GM18873 (cell line): ENCODE measurements around the gene DGAT2.

Experiments used
- ATAC-seq: cut with Tn5 transposase; IDR thresholded peaks from one replicate; pipeline ENCODE4 v1.9.1; 2021; ENCODE audit warnings: mild to moderate bottlenecking, moderate library complexity, moderate number of reproducible peaks; ENCODE audit not compliant: unreplicated experiment, low FRiP score

DGAT2 gene

GRCh38 chr11:75777461-75778110 is 9.0 kb downstream of the DGAT2 start:
- ATAC-seq: no peak

DNA sequence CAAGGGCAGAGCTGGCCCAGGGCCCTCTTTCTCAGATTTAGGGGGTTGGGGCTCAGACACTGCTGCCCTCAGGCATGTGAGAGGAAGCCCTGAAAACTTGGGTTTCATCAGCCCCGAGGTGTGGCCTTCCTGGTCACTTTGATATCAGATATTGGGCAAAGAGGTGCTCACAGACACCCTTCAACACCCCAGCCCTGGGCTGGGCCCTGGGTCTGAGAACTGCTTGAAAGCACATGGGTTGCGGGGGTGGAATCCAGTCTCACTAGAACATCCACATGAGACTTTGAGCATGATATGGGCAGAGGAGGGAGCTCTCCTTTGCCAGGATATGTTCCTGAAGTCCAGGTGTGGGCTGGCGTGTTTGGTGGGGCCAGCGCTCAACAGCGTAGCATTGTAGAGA is 10.4 kb downstream of the DGAT2 start:
- no peak for ATAC-seq

- ATAC-seq: no peak
These were observed 11.4 kb downstream of the DGAT2 start for GRCh38 chr11:75779960-75780359.

- no peak for ATAC-seq
These were observed 12.3 kb downstream of the DGAT2 start for GRCh38 chr11:75780888-75781287.

- ATAC-seq: no peak
These were observed 12.7 kb downstream of the DGAT2 start for GRCh38 chr11:75781296-75781695.

GRCh38 chr11:75781831-75782230 is 13.3 kb downstream of the DGAT2 start:
- no peak for ATAC-seq

DNA sequence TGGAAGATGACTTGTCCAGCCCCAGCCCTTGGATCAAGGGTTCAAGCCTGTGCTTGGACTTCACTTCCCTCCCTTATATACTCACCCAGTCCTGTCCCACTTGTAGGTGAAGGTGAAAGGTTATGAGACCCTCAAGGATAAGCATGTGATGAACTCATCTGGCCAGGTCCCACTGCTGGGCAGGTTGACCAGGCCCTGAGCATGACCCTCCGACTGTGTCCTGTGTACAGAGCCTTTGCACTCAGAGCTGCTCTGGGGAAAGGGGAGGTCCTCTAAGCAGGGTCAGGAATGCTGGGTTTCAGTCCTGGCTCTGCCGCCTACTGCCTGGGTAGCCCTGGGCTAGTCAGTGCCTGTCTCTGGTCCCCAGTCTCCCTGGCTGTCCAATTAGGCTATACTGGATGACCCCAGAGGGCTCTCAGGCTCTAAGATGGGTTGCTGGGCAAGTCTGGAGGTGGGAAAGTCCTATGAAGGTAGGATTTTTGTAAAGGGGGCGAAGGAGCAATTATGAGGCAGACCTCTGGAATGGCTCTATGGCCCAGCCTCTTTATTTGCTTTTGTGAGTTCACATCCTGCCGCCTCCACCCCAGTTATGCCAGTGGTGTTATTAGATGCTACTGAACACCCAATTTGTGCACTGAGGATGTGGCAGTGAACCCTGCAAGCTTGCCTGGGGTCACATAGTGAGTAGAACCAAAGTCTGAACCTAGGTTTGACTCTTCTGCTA is 14.1 kb downstream of the DGAT2 start:
- no peak for ATAC-seq

- no peak for ATAC-seq
These were observed 15.0 kb downstream of the DGAT2 start for GRCh38 chr11:75783416-75784084.

DNA sequence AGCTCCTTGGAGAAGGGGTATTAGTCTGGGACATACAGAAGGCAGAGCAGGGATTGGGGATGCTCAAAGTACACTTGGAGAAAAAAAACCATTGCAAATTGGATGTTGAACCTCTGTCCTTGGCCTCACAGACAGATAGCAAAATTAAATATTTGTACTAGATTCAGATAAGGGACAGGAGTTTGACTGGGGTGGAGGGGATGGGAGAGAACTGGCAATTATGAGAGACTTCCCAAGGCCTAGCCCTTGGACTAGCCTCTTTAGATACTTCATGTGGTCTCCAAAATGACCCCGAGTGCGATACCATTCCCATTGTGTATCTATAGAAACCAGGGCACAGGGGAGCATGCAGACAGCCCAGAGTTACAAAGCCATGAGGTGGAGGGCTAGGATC is 15.5 kb downstream of the DGAT2 start:
- no peak for ATAC-seq

- no peak for ATAC-seq
These were observed 15.9 kb downstream of the DGAT2 start for GRCh38 chr11:75784506-75784905.

DNA sequence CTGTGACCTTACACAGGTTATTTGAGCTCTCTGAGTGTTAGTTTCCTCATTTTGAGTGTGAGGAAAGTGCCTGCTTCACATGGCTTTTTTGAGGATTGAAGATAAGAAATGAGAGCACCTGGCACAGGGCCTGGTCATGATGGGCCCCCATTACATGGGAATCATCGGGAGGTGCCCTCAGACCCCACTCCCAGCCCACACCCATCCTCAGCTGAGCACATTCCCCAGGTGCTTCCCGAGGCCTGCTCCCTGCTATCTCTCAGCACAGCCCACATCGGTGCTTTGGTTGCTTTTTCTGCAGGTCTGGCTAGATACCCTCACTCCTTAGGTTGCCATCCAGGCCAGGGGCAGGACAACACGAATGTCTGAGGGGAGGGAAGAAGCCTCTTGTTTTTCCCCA is 16.6 kb downstream of the DGAT2 start:
- ATAC-seq: no peak

DNA sequence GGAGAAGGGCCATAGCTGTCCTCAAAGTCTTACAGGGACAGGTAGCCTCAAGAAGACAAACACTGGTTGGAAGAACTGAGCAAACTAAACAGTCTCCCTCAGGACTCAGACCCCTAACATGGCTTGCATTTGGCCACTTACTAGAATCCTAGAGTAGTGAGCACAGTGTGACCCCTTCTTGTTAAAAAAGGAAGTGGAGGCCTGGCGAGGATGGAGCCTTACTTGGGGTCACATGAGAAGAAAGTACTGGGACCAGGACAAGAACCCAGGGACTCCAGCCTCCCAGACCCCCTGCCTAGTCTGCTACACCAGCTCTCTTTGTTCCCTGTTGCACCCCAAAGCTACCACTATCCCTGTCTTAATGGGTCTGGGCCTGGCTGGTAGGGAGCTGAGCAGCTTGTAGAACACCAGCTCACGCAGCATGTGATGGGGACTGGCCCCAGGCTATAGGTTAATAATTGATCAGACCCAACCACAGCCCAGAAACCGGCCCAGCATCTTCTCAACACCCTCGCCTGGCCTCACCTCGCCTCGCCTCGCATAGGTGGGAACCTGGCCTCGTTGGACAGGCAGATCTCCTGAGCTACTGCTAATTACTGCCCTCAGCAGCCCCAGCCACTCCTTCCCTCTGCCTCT is 17.6 kb downstream of the DGAT2 start:
- no peak for ATAC-seq

GRCh38 chr11:75789521-75789920 is 20.9 kb downstream of the DGAT2 start:
- no peak for ATAC-seq

DNA sequence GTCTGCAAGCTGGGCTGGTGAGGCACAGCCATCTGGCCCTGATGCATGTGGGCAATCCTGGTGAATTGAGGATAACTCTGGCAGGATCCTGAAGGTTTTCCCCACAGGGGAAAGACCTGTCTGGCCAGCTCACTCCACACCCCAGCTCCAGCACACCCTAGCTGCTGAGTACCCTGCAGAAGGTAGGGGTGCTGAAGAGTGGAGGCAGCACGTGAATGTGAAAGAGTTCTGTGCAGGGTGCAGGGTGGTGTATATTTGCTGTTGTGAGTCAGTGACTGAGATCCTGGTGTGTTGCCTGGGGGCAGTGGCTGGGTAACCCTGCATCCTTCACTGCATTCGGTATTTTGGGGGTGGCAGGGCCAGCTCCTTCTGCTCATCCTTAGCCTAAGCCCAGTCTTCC is 22.4 kb downstream of the DGAT2 start:
- no peak for ATAC-seq

GRCh38 chr11:75792127-75792731 is 23.7 kb downstream of the DGAT2 start:
- ATAC-seq: no peak

DNA sequence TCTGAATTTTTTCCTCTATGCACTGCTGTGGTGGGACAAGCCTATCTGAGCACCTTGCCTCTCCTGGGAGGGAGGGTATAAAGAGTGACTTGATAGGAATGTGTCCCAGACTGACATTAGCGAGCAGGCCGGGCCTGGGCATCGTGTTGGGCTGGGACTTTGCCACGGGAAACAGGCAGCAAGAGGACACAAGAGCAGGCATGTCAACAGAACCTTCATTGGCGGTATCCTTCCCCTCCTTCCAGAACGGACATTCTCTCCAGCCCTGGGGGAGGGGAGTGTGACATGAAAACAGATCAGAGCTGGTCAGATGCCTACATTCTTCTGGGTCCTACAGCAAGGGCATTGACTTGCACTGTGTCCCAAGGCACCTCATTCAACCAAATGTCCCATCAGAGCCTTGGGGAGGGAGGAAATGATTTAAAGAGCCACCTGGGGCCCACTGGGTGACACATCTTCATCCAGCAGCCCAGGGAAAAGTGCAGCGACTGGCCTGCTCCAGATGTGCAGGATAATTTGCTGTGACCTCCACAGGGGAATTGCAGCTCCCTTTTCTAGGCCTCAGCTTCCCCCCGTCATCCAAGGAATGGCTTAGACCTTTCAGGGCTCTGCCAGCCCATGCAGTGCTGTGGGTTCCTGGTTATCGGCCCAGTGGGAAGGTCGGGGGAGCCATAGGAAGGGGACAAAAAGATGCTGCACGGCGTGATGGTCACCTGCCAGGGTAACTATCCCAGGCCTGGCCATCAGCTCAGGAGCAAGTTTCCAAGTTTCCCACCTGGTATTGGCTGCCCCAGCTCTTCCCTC is 24.6 kb downstream of the DGAT2 start:
- ATAC-seq: no peak

DNA sequence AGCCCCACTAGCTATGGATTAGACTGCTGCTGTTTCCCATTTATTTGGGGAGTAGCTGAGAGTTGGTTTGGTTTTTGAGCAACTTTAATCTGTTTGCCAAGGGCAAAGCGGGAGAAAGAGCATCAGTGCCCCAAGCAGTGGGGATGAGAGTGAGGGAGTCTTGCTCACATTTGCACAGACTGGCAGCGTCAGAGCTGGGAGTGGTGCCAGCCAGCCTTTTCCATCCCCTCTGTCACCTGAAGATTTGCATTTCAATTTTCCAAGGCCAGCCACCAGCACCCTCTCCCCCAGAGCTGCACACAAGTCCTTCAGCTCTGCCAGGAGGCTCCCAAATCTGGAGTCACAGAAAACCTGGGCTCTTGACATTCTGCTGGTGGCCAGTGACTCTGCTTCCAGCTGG is 25.4 kb downstream of the DGAT2 start:
- no peak for ATAC-seq

DNA sequence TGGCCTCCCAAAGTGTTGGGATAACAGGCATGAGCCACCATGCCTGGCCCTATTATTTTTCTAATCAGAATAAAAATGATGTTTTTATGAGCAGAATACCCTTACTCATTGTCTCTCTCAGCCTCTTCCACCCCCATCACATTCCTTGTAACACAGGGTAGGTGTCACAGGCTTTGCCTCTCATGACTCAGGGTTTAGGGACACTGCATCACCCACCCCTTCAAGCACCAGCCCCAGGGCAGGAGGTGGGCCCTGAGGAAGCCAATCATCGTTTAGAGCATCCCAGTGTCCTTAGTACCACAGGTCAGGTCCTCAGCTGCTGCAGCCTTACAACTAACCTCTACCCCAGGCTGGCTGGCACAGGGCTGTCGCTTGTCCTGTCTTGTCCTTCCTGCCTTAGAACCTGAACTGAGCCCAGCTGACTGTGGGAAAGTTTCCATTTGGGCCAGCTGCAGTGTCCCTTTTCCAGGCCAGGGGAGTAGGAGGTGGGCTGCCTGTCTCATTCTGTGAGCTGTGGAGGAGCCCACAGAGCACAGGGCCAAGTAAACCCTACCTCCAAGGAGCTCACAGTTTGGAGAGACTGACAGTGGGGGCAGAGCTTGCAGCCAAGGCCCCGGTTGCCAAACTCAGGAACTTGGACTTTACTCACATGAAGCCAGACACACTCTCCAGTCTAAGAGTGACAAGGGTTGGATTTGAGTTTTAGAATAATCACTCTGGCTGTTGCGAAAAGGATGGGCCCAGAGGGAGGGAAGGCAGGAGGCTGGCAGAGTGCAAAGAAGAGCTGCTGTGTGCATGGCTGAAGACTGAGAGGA is 26.9 kb downstream of the DGAT2 start:
- ATAC-seq: no peak

- ATAC-seq: no peak
These were observed 27.5 kb downstream of the DGAT2 start for GRCh38 chr11:75796091-75796435.
